HepG2 (cell line): ENCODE results near the gene CASTOR1.

Experiments
- CEBPG ChIP-seq: IDR thresholded peaks from 2 replicates; pipeline ENCODE4 v1.6.1; 2016
- KDM4B ChIP-seq: sonication (generic); formaldehyde crosslinking; IDR thresholded peaks from 2 replicates; pipeline ENCODE4 v1.4.0; 2020; ENCODE audit warnings: missing genetic modification reagents
- TF ChIP-seq, protein P1 (sequence below), 2 experiments: IDR thresholded peaks; 2 replicates each; pipeline ENCODE4 v1.6.1; 2011 to 2012; ENCODE audit warnings: low read length in 2 of 2, borderline replicate concordance in 1 of 2, low read depth in 1 of 2, mild to moderate bottlenecking in 1 of 2, moderate library complexity in 1 of 2
- TF ChIP-seq, protein P2 (sequence below): sonication (generic); formaldehyde crosslinking; IDR thresholded peaks from 2 replicates; pipeline ENCODE4 v1.5.0; 2020; ENCODE audit warnings: mild to moderate bottlenecking, missing genetic modification reagents, moderate library complexity

DNA sequence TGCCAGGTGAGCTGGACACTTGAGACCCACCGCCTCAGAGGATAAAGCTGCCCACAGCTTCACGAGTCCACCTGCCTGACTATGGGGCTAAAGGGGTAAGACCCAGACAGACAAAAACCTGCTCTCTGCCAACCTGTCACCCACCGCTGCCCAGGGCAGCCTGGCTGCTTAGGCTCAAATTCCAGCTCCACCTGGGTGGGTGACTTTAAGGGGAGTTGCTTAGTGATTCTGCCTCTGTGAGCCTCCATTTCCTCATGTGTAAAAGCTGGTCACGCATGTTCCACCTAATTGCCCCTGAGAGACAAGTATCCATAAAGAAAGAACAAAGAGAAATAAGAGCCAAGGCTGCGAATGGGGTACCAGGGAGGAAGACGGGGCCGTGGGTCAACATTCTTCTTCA, 3.7 kb upstream of the CASTOR1 start:
- no peak for TF ChIP-seq KDM4B (CRISPR knock-in tag)
- TF ChIP-seq CEBPG = no peak
- TF ChIP-seq, protein P1, sequence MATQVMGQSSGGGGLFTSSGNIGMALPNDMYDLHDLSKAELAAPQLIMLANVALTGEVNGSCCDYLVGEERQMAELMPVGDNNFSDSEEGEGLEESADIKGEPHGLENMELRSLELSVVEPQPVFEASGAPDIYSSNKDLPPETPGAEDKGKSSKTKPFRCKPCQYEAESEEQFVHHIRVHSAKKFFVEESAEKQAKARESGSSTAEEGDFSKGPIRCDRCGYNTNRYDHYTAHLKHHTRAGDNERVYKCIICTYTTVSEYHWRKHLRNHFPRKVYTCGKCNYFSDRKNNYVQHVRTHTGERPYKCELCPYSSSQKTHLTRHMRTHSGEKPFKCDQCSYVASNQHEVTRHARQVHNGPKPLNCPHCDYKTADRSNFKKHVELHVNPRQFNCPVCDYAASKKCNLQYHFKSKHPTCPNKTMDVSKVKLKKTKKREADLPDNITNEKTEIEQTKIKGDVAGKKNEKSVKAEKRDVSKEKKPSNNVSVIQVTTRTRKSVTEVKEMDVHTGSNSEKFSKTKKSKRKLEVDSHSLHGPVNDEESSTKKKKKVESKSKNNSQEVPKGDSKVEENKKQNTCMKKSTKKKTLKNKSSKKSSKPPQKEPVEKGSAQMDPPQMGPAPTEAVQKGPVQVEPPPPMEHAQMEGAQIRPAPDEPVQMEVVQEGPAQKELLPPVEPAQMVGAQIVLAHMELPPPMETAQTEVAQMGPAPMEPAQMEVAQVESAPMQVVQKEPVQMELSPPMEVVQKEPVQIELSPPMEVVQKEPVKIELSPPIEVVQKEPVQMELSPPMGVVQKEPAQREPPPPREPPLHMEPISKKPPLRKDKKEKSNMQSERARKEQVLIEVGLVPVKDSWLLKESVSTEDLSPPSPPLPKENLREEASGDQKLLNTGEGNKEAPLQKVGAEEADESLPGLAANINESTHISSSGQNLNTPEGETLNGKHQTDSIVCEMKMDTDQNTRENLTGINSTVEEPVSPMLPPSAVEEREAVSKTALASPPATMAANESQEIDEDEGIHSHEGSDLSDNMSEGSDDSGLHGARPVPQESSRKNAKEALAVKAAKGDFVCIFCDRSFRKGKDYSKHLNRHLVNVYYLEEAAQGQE (IDR thresholded peaks at IDR 0.05; ENCODE audit: borderline replicate concordance in 1 of 2, low read depth in 1 of 2, low read length in 2 of 2) = no peak
- TF ChIP-seq, protein P2, sequence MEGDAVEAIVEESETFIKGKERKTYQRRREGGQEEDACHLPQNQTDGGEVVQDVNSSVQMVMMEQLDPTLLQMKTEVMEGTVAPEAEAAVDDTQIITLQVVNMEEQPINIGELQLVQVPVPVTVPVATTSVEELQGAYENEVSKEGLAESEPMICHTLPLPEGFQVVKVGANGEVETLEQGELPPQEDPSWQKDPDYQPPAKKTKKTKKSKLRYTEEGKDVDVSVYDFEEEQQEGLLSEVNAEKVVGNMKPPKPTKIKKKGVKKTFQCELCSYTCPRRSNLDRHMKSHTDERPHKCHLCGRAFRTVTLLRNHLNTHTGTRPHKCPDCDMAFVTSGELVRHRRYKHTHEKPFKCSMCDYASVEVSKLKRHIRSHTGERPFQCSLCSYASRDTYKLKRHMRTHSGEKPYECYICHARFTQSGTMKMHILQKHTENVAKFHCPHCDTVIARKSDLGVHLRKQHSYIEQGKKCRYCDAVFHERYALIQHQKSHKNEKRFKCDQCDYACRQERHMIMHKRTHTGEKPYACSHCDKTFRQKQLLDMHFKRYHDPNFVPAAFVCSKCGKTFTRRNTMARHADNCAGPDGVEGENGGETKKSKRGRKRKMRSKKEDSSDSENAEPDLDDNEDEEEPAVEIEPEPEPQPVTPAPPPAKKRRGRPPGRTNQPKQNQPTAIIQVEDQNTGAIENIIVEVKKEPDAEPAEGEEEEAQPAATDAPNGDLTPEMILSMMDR = no peak
